Endometrial microvascular endothelial cells (primary cell): ENCODE results near the gene ZNF507. TPM values are rescaled to one million over a fixed set of nuclear protein-coding genes. Genes with fewer than 3 reads are reported as not detected.

Experiments
- total RNA-seq: library from RNA; depleted of rRNA; stranded (reverse); fragments of >200 nt; gene quantifications from one replicate; pipeline ENCODE4 v1.2.3, GENCODE V29; 2015; ENCODE audit errors: inconsistent ontology term

Gene ZNF507
- total RNA-seq, 1 donor from 2014 or later, result 8.1 TPM

Other genes with a start within 250 kb of the ZNF507 start
- 19.9 TPM for gene DPY19L3, start 60.2 kb downstream of the ZNF507 start, total RNA-seq
- gene PDCD5, start 235.6 kb downstream of the ZNF507 start, total RNA-seq, result 147 TPM